Stimulated activated CD4-positive, alpha-beta T cell treated with anti-CD3 and anti-CD28 coated beads, TNF-alpha, amount 100 ng/mL, for 4 hours (primary cell): ENCODE results near the gene SLC6A4.
"Not testable (repeated sequence)": the region's sequence is repeated elsewhere in the genome, so short reads cannot be mapped to it uniquely, and the experiment has no call there.

ENCODE experiments used
- DNase-seq, 3 experiments: peaks; one replicate each; pipeline ENCODE4 v3.0.0-alpha.2; 2020; ENCODE audit warnings: low read depth in 3 of 3

SLC6A4 gene

GRCh38 chr17:30173649-30174048, 61.8 kb downstream of the SLC6A4 start:
- no peak for DNase-seq

GRCh38 chr17:30172560-30172959, 62.9 kb downstream of the SLC6A4 start:
- no peak for DNase-seq

GRCh38 chr17:30170415-30170987, 65.0 kb downstream of the SLC6A4 start:
- no peak for DNase-seq

- no peak for DNase-seq
Observed at GRCh38 chr17:30165960-30166359, 69.5 kb downstream of the SLC6A4 start.

GRCh38 chr17:30165147-30165546, 70.3 kb downstream of the SLC6A4 start:
- DNase-seq: no peak

- DNase-seq: no peak
Observed at GRCh38 chr17:30164531-30164930, 71.0 kb downstream of the SLC6A4 start.

GRCh38 chr17:30161601-30162000, 73.9 kb downstream of the SLC6A4 start:
- DNase-seq: no peak

GRCh38 chr17:30160419-30161172, 74.9 kb downstream of the SLC6A4 start:
- no peak for DNase-seq

GRCh38 chr17:30158896-30159625, 76.4 kb downstream of the SLC6A4 start:
- DNase-seq: no peak

GRCh38 chr17:30155389-30155788, 80.1 kb downstream of the SLC6A4 start:
- no peak for DNase-seq

GRCh38 chr17:30153463-30153862, 82.0 kb downstream of the SLC6A4 start:
- DNase-seq: no peak

- DNase-seq: no peak
Observed at GRCh38 chr17:30151471-30151870, 84.0 kb downstream of the SLC6A4 start.

- DNase-seq: no peak
Observed at GRCh38 chr17:30148376-30148775, 87.1 kb downstream of the SLC6A4 start.

GRCh38 chr17:30147860-30148259, 87.6 kb downstream of the SLC6A4 start:
- DNase-seq: not testable (repeated sequence)
